Measurements from ENCODE around the gene SLC66A2. TPM values are rescaled to one million over a fixed set of nuclear protein-coding genes. Genes with fewer than 3 reads are reported as not detected.

The SLC66A2 gene
- total and polyA plus RNA-seq, 9 donors: 2.1 to 31.1 (median 27.0) TPM

- H3K27ac ChIP-seq: no peak overlapping the region
- no peak for DNase-seq
- no peaks in the 10 kb centered on the region for H3K27me3 ChIP-seq
- no peaks in the 10 kb centered on the region for H3K9me3 ChIP-seq
- no peak for TF ChIP-seq POLR2A (IDR thresholded peaks at IDR 0.05)
- TF ChIP-seq EP300 (IDR thresholded peaks at IDR 0.05): no peak
- TF ChIP-seq CTCF (IDR thresholded peaks at IDR 0.05): no peak
- no peaks in the 10 kb centered on the region for H3K4me1 ChIP-seq (ENCODE audit: insufficient read depth)
- H3K4me3 ChIP-seq: no peak overlapping the region
- H3K36me3 ChIP-seq: no peaks in the 10 kb centered on the region
- intact Hi-C loops (cut with DNase I): no loop called here
- 93 to 97% (median 94%) methylated on average over 4 of the region's 4 CpGs for WGBS, 3 donors
These were observed 22.7 kb upstream of the SLC66A2 start for GRCh38 chr18:79974025-79974654.

- WGBS, 3 donors: 91 to 94% (median 92%) methylated on average over 16 of the region's 16 CpGs
- no peaks in the 10 kb centered on the region for H3K36me3 ChIP-seq
These were observed 22.1 kb upstream of the SLC66A2 start for GRCh38 chr18:79973517-79973916.

GRCh38 chr18:79972720-79973119, 21.3 kb upstream of the SLC66A2 start:
- TF ChIP-seq POLR2A (IDR thresholded peaks at IDR 0.05) (no peak), EP300 (IDR thresholded peaks at IDR 0.05) (no peak), CTCF (IDR thresholded peaks at IDR 0.05) (no peak)
- WGBS, 3 donors: 91 to 93% (median 93%) methylated on average over 3 of the region's 3 CpGs
- Histone ChIP-seq H3K4me1 (ENCODE audit: insufficient read depth) (no peaks in the 10 kb centered on the region), H3K9me3 (no peaks in the 10 kb centered on the region), H3K36me3 (no peaks in the 10 kb centered on the region), H3K27me3 (no peaks in the 10 kb centered on the region), H3K27ac (no peak overlapping the region), H3K4me3 (no peak overlapping the region)
- intact Hi-C loops (cut with DNase I): no loop called here
- DNase-seq: no peak

More at GRCh38 chr18:79973517-79973916, 22.1 kb upstream of the SLC66A2 start:
- TF ChIP-seq POLR2A (IDR thresholded peaks at IDR 0.05) (no peak), EP300 (IDR thresholded peaks at IDR 0.05) (no peak), CTCF (IDR thresholded peaks at IDR 0.05) (no peak)
- Histone ChIP-seq H3K27me3 (no peaks in the 10 kb centered on the region), H3K27ac (no peak overlapping the region), H3K4me3 (no peak overlapping the region), H3K9me3 (no peaks in the 10 kb centered on the region), H3K4me1 (ENCODE audit: insufficient read depth) (no peaks in the 10 kb centered on the region)
- intact Hi-C loops (cut with DNase I): no loop called here
- DNase-seq: no peak

- TF ChIP-seq EP300 (IDR thresholded peaks at IDR 0.05) (no peak), CTCF (IDR thresholded peaks at IDR 0.05) (no peak), POLR2A (IDR thresholded peaks at IDR 0.05) (no peak)
- H3K36me3 ChIP-seq: no peaks in the 10 kb centered on the region
- H3K4me3 ChIP-seq: no peak overlapping the region
- no peaks in the 10 kb centered on the region for H3K27me3 ChIP-seq
- 78 to 86% (median 83%) methylated on average over 9 of the region's 9 CpGs for WGBS, 3 donors
- H3K4me1 ChIP-seq (ENCODE audit: insufficient read depth): no peaks in the 10 kb centered on the region
- no peak overlapping the region for H3K27ac ChIP-seq
- intact Hi-C loops (cut with DNase I): no loop called here
- DNase-seq: no peak
- no peaks in the 10 kb centered on the region for H3K9me3 ChIP-seq
These were observed 20.5 kb upstream of the SLC66A2 start for GRCh38 chr18:79971986-79972385.
